B cell (primary cell): ENCODE measurements around the gene OR14J1. TPM values are rescaled to one million over a fixed set of nuclear protein-coding genes. Genes with fewer than 3 reads are reported as not detected.
"Not testable (repeated sequence)": the region's sequence is repeated elsewhere in the genome, so short reads cannot be mapped to it uniquely, and the experiment has no call there.

ENCODE experiments used
- ATAC-seq: fragments of 200-7000 bp; cut with Tn5 transposase; one replicate; pipeline ENCODE4 v1.10.0; 2021; ENCODE audit warnings: low read depth, mild to moderate bottlenecking, moderate number of reproducible peaks, moderate library complexity
- CTCF ChIA-PET: fragments of 350-600 bp; sonication (Branson Sonifier 250); formaldehyde crosslinking; loops from one replicate; lab custom pipeline; 2021; ENCODE audit warnings: antibody characterized with exemption, inconsistent platforms; lab: Charles Lee
- POLR2A ChIA-PET: fragments of 350-600 bp; sonication (Branson Sonifier 250); formaldehyde crosslinking; loops from one replicate; lab custom pipeline; 2021; ENCODE audit warnings: antibody characterized with exemption; lab: Charles Lee
- DNase-seq: peaks from one replicate; pipeline ENCODE4 v3.0.0; 2013
- H2AFZ ChIP-seq: 2 replicates; pipeline ENCODE4 v1.6.1; 2012; ENCODE audit warnings: mild to moderate bottlenecking, low read depth, low read length; ENCODE audit not compliant: insufficient read depth, poor library complexity, severe bottlenecking
- H3K27ac ChIP-seq, 2 donors: 1 replicate in 1 of 2; 2 replicates in 1 of 2; pipeline ENCODE4 v1.5.1; 2012 to 2013; ENCODE audit warnings: low read length in 2 of 2, mild to moderate bottlenecking in 2 of 2, moderate library complexity in 1 of 2
- H3K27me3 ChIP-seq, 4 experiments: fragments of 200-600 bp in 1 of 4; sonication (generic) in 1 of 4; replicated peaks in 1 of 4; 1 replicate in 2 of 4; 2 replicates in 2 of 4; pipeline versions ENCODE4 v1.6.1 to v1.7.0; 2013 to 2016; ENCODE audit warnings: low read length in 3 of 4, mild to moderate bottlenecking in 2 of 4, mixed read lengths in 1 of 4, moderate library complexity in 1 of 4; ENCODE audit not compliant: insufficient read depth in 4 of 4, control insufficient read depth in 3 of 4; ENCODE audit errors: control extremely low read depth in 1 of 4
- H3K36me3 ChIP-seq, 2 experiments: replicated peaks in 1 of 2; 1 replicate in 1 of 2; 2 replicates in 1 of 2; pipeline versions ENCODE4 v1.6.1 to v1.7.1; 2013; ENCODE audit warnings: low read length in 1 of 2; ENCODE audit not compliant: insufficient read depth in 2 of 2, control insufficient read depth in 1 of 2; ENCODE audit errors: control extremely low read depth in 1 of 2, extremely low read depth in 1 of 2
- H3K4me1 ChIP-seq, 2 donors: fragments of 200-600 bp in 1 of 2; sonication (generic) in 1 of 2; 1 replicate in 1 of 2; 2 replicates in 1 of 2; pipeline versions ENCODE4 v1.5.1 to v1.6.1; 2013 to 2017; ENCODE audit warnings: low read length in 2 of 2; ENCODE audit not compliant: control insufficient read depth in 2 of 2, insufficient read depth in 2 of 2
- H3K4me2 ChIP-seq: replicated peaks from 2 replicates; pipeline ENCODE3; 2012; ENCODE audit warnings: mild to moderate bottlenecking, low read depth, low read length; ENCODE audit not compliant: poor library complexity, severe bottlenecking
- H3K4me3 ChIP-seq, 5 experiments: fragments of 200-600 bp in 1 of 5; sonication (generic) in 1 of 5; 1 replicate in 3 of 5; 2 replicates in 2 of 5; pipeline versions ENCODE4 v1.5.1 to v1.7.0; 2011 to 2016; ENCODE audit warnings: low read length in 4 of 5, mild to moderate bottlenecking in 4 of 5, low read depth in 2 of 5, control low read depth in 1 of 5, moderate library complexity in 1 of 5; ENCODE audit not compliant: insufficient read depth in 1 of 5; ENCODE audit errors: control extremely low read depth in 1 of 5, extremely low read depth in 1 of 5
- H3K79me2 ChIP-seq: fragments of 200-600 bp; sonication (generic); one replicate; pipeline ENCODE4 v1.6.0; 2016; ENCODE audit warnings: low read length; ENCODE audit not compliant: control insufficient read depth, insufficient read depth
- H3K9ac ChIP-seq: fragments of 200-600 bp; sonication (generic); 2 replicates; pipeline ENCODE4 v1.6.1; 2017; ENCODE audit warnings: mild to moderate bottlenecking, low read length, moderate library complexity
- H3K9me3 ChIP-seq, 3 donors: one replicate each; pipeline versions ENCODE4 v1.6.1 to v1.7.1; 2013; ENCODE audit warnings: low read length in 2 of 3; ENCODE audit not compliant: control insufficient read depth in 2 of 3, insufficient read depth in 1 of 3; ENCODE audit errors: control extremely low read depth in 1 of 3
- H4K20me1 ChIP-seq: 2 replicates; pipeline ENCODE4 v1.6.0; 2012; ENCODE audit warnings: mild to moderate bottlenecking, low read length; ENCODE audit not compliant: insufficient read depth, control insufficient read depth, poor library complexity, severe bottlenecking
- H3K27ac Mint-ChIP-seq: one replicate; pipeline ENCODE4 v1.8.0; 2021; ENCODE audit warnings: mixed read lengths
- H3K27me3 Mint-ChIP-seq: one replicate; pipeline ENCODE4 v1.8.0; 2021; ENCODE audit warnings: mixed read lengths
- H3K4me1 Mint-ChIP-seq: one replicate; pipeline ENCODE4 v1.8.0; 2021; ENCODE audit warnings: mixed read lengths
- H3K4me3 Mint-ChIP-seq: one replicate; pipeline ENCODE4 v1.8.0; 2021; ENCODE audit warnings: mixed read lengths
- H3K9me3 Mint-ChIP-seq: one replicate; pipeline ENCODE4 v1.8.0; 2022; ENCODE audit warnings: mixed read lengths; ENCODE audit not compliant: insufficient read depth
- EZH2 ChIP-seq: IDR thresholded peaks from 2 replicates; pipeline ENCODE4 v1.6.1; 2012; ENCODE audit warnings: borderline replicate concordance, low read depth, mild to moderate bottlenecking, moderate library complexity, low read length; ENCODE audit not compliant: insufficient read depth, poor library complexity, severe bottlenecking
- WGBS: methylation state at CpG from one replicate; pipeline ENCODE4 v1.1.5; 2013; ENCODE audit warnings: missing lambda C conversion rate; ENCODE audit not compliant: insufficient coverage; 5-methylcytosine and 5-hydroxymethylcytosine counted together
- intact Hi-C: fragments of 100-400 bp; cut with micrococcal nuclease; formaldehyde crosslinking; loops from one replicate; pipeline ENCODE4 v1.10.0; 2022
- polyA plus RNA-seq: library from polyadenylated mRNA; depleted of rRNA; stranded (reverse); fragments of >200 nt; gene quantifications from 2 replicates; pipeline ENCODE4 v1.2.3, GENCODE V29; 2012
- total RNA-seq, 2 donors: library from RNA; stranded (reverse); fragments of 120-200 nt in 1 of 2; gene quantifications; 1 replicate in 1 of 2; 2 replicates in 1 of 2; pipeline versions ENCODE4 v1.2.3 to v1.2.4, GENCODE V29; 2013 to 2022
- TF ChIP-seq, protein P1 (sequence below): fragments of 200-600 bp; IDR thresholded peaks from one replicate; pipeline ENCODE4 v1.8.0; 2022; ENCODE audit warnings: antibody characterized with exemption, mild to moderate bottlenecking

Gene OR14J1
- total and polyA plus RNA-seq, 2 donors (not counting 1 experiment from before 2014, with no cell fraction given), result not detected

GRCh38 chr6:29336269-29336668, 34.8 kb downstream of the OR14J1 start:
- H3K27ac ChIP-seq, result no peak overlapping the region
- H3K4me1 ChIP-seq, result no peaks in the 10 kb centered on the region
- H3K36me3 ChIP-seq, result no peaks in the 10 kb centered on the region
- intact Hi-C loops, result no loop called here
- peaks cover 36% of the 10 kb centered on the region for H3K27me3 Mint-ChIP-seq
- H3K4me1 Mint-ChIP-seq, result no peaks in the 10 kb centered on the region
- no peak overlapping the region for H3K4me3 ChIP-seq
- TF ChIP-seq EZH2, result no peak
- TF ChIP-seq, protein P1, sequence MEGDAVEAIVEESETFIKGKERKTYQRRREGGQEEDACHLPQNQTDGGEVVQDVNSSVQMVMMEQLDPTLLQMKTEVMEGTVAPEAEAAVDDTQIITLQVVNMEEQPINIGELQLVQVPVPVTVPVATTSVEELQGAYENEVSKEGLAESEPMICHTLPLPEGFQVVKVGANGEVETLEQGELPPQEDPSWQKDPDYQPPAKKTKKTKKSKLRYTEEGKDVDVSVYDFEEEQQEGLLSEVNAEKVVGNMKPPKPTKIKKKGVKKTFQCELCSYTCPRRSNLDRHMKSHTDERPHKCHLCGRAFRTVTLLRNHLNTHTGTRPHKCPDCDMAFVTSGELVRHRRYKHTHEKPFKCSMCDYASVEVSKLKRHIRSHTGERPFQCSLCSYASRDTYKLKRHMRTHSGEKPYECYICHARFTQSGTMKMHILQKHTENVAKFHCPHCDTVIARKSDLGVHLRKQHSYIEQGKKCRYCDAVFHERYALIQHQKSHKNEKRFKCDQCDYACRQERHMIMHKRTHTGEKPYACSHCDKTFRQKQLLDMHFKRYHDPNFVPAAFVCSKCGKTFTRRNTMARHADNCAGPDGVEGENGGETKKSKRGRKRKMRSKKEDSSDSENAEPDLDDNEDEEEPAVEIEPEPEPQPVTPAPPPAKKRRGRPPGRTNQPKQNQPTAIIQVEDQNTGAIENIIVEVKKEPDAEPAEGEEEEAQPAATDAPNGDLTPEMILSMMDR, result no peak
- H3K9ac ChIP-seq, result no peak overlapping the region
- no peak for DNase-seq
- no peak overlapping the region for H3K27ac Mint-ChIP-seq
- H3K27me3 ChIP-seq, result no peaks in the 10 kb centered on the region
- peaks cover 2% of the 10 kb centered on the region for H3K9me3 Mint-ChIP-seq
- H3K9me3 ChIP-seq, result no peaks in the 10 kb centered on the region
- no peak overlapping the region for H2AFZ ChIP-seq
- ChIA-PET POLR2A (no interaction called here), CTCF (no interaction called here)
- H3K4me3 Mint-ChIP-seq, result no peak overlapping the region
- H4K20me1 ChIP-seq, result no peaks in the 10 kb centered on the region
- no peaks in the 10 kb centered on the region for H3K79me2 ChIP-seq
- H3K4me2 ChIP-seq, result no peak overlapping the region
- ATAC-seq, result no peak
- no CpG with 5 or more reads among the region's 2 CpGs for WGBS

DNA sequence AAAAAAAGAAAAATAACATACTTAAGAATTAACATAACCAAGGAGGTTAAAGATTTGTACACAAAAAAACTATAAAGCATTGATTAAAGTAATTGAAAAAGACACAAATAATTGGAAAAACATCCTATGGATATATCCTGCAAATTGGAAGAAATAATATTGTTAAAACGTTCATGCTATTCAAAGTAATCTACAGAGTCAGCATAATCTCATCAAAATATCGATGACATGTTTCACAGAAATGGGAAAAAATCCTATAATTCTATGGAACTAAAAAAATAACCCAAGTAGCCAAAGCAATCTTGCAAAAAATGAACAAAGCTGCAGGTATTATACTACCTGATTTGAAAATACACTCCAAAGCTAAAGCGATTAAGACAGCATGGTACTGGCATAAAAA, 43.9 kb downstream of the OR14J1 start:
- Histone ChIP-seq H3K27ac (no peak overlapping the region), H3K9me3 (peaks cover 0 to 2% (median 0%) of the 10 kb centered on the region in 3 donors), H2AFZ (no peak overlapping the region), H3K4me2 (no peak overlapping the region), H3K79me2 (no peaks in the 10 kb centered on the region), H3K36me3 (no peaks in the 10 kb centered on the region), H4K20me1 (no peaks in the 10 kb centered on the region), H3K4me3 (no peak overlapping the region), H3K27me3 (no peaks in the 10 kb centered on the region), H3K9ac (no peak overlapping the region), H3K4me1 (no peaks in the 10 kb centered on the region)
- DNase-seq (no peak), ATAC-seq (no peak)
- Mint-ChIP-seq H3K27ac (no peak overlapping the region), H3K4me1 (no peaks in the 10 kb centered on the region), H3K27me3 (peaks cover 11% of the 10 kb centered on the region), H3K4me3 (no peak overlapping the region), H3K9me3 (peaks cover 2% of the 10 kb centered on the region)
- ChIA-PET POLR2A (no interaction called here), CTCF (no interaction called here)
- TF ChIP-seq, protein P1, result no peak
- no peak for TF ChIP-seq EZH2
- no CpG with 5 or more reads among the region's 3 CpGs for WGBS
- intact Hi-C loops, result no loop called here

GRCh38 chr6:29349348-29349747, 47.8 kb downstream of the OR14J1 start:
- DNase-seq, H3K4me1 Mint-ChIP-seq, H3K27ac ChIP-seq, H3K36me3 ChIP-seq, intact Hi-C loops, H3K9ac ChIP-seq, H3K79me2 ChIP-seq, POLR2A ChIA-PET, H3K9me3 Mint-ChIP-seq, H3K27me3 ChIP-seq, H4K20me1 ChIP-seq, H3K4me3 ChIP-seq, H3K9me3 ChIP-seq, H3K4me3 Mint-ChIP-seq, H2AFZ ChIP-seq, H3K4me1 ChIP-seq, H3K4me2 ChIP-seq, CTCF ChIA-PET, H3K27ac Mint-ChIP-seq, ATAC-seq: not testable (repeated sequence)
- peaks cover 19% of the 10 kb centered on the region for H3K27me3 Mint-ChIP-seq
- WGBS, result no CpG with 5 or more reads among the region's 3 CpGs
